GM12865 (cell line): Measurements from ENCODE around the gene RRP8.

Experiments
- DNase-seq: peaks from one replicate; pipeline ENCODE4 v3.0.0; 2010; ENCODE audit warnings: low read depth
- H3K4me3 ChIP-seq: 2 replicates; pipeline ENCODE4 v1.5.1; 2011; ENCODE audit warnings: mild to moderate bottlenecking, low read depth, low read length, control low read depth
- CTCF ChIP-seq: IDR thresholded peaks from 2 replicates; pipeline ENCODE4 v1.5.1; 2011; ENCODE audit warnings: low read length, control low read depth, low read depth, inconsistent platforms; ENCODE audit not compliant: insufficient read depth; ENCODE audit errors: missing control alignments

Gene RRP8

GRCh38 chr11:6599449-6599848 is 4.0 kb downstream of the RRP8 start:
- TF ChIP-seq CTCF: no peak
- no peak for DNase-seq
- no peak overlapping the region for H3K4me3 ChIP-seq

- no peak overlapping the region for H3K4me3 ChIP-seq
- no peak for DNase-seq
- no peak for TF ChIP-seq CTCF
Observed at GRCh38 chr11:6598555-6598954, 4.9 kb downstream of the RRP8 start.

- TF ChIP-seq CTCF: no peak
- DNase-seq: no peak
- no peak overlapping the region for H3K4me3 ChIP-seq
Observed at GRCh38 chr11:6596239-6596877, 7.1 kb downstream of the RRP8 start.

- DNase-seq: no peak
- H3K4me3 ChIP-seq: no peak overlapping the region
- TF ChIP-seq CTCF: no peak
Observed at GRCh38 chr11:6594142-6594768, 9.2 kb downstream of the RRP8 start.

GRCh38 chr11:6588018-6588417 is 15.4 kb downstream of the RRP8 start:
- no peak for DNase-seq
- no peak for TF ChIP-seq CTCF
- no peak overlapping the region for H3K4me3 ChIP-seq

- no peak for TF ChIP-seq CTCF
- DNase-seq: no peak
- H3K4me3 ChIP-seq: no peak overlapping the region
Observed at GRCh38 chr11:6587360-6587953, 16.0 kb downstream of the RRP8 start.
